GM12873 (cell line): ENCODE measurements around the gene CFAP20DC.

Experiments
- TF ChIP-seq, protein P1 (sequence below): IDR thresholded peaks from 2 replicates; pipeline ENCODE4 v1.5.1; 2012; ENCODE audit warnings: low read depth, mild to moderate bottlenecking, moderate library complexity, low read length, control low read depth; ENCODE audit not compliant: insufficient read depth; ENCODE audit errors: missing control alignments

The CFAP20DC gene

DNA sequence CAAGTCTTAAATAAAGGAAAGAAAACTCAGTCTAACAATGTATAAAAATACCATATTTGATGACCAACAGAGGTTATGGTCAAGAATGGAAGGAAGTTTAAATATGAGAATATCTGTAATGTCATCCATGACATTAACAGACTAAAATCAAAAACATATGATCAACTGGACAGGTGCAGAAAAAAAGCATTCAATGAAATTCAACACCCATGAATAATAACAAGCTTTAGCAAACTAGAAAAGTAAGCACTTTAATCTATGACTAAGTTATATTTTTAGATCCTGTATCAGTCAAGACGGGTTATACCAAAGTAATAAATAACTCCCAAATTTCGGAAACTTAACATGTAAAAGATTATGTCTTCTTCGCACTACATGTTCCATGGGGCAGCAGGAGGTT is 61.8 kb downstream of the CFAP20DC start:
- TF ChIP-seq, protein P1, sequence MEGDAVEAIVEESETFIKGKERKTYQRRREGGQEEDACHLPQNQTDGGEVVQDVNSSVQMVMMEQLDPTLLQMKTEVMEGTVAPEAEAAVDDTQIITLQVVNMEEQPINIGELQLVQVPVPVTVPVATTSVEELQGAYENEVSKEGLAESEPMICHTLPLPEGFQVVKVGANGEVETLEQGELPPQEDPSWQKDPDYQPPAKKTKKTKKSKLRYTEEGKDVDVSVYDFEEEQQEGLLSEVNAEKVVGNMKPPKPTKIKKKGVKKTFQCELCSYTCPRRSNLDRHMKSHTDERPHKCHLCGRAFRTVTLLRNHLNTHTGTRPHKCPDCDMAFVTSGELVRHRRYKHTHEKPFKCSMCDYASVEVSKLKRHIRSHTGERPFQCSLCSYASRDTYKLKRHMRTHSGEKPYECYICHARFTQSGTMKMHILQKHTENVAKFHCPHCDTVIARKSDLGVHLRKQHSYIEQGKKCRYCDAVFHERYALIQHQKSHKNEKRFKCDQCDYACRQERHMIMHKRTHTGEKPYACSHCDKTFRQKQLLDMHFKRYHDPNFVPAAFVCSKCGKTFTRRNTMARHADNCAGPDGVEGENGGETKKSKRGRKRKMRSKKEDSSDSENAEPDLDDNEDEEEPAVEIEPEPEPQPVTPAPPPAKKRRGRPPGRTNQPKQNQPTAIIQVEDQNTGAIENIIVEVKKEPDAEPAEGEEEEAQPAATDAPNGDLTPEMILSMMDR, result no peak

DNA sequence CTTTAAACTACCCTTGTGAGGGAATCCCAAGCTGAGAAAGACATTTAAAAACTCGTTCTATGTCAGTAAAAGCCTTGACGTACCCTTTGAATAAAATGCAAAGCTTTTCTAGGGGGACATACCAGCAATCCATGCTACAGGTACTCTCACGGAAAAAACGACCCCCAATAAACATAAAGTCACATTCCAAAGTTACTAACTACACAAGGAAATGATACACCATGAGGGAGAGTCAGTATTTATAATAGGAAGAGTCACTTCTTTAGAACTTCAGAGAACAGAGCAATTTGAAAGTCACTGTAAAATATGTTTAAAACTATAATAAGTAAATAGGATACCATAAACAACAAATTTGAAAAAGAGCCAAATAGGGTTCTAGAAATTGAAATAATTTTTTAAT is 63.2 kb downstream of the CFAP20DC start:
- TF ChIP-seq, protein P1, result no peak

DNA sequence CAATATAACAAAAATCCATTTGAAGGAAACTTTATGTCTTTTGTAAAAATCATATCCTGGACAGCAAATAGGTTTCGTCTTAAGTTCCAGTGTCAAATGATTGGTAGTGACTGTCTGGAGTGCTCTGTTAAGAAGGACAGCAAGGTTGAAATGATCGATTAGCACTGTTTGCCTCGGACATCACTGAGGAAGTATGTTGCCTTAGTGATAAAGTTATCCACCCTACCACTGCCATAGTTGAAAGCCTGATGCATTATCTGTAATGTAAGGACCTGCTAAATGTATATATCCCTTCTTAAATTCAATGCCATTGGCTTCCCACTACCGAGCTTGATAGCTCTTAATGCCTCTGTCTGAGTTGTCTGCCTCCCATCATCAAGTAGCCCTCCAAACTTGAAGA is 70.0 kb downstream of the CFAP20DC start:
- TF ChIP-seq, protein P1, result no peak

DNA sequence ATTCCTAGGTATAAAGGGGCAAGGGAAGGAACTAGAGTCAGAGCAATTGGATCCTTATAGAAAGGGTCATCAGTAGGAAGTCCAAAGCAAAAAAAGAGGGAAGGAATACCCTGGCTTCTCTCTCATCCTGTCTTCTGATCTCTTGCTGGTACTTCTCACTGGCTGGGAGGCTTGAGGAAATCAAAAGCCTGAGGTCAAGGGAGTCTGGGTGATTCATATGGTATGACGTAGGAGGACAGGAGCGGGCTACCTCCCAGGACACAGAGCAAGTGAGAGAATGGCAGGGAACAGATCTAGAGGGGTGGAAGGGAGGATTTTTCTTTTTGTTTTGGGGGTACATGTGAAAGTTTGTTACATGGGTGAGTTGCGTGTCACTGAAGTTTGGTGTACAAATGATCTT is 76.0 kb downstream of the CFAP20DC start:
- TF ChIP-seq, protein P1, result no peak

DNA sequence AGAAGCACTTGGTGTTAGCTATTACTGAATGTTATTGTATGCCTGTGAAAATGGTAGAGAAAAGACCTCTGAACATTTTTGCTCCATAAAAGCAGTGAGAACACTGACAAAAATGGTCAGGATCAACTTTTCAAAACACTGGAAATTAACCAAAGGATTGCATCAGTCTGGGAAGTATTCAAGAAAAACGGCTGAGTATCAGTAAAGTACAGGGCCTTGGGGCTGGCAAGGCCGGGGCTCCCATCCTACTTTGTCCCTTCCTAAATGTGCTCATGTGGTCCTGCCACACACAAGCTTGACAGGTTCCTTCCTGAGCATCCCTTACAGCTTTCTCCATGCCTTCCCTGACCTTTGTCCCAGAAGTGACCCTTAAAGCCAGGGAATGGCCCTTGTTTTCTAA is 84.0 kb downstream of the CFAP20DC start:
- TF ChIP-seq, protein P1, result no peak

DNA sequence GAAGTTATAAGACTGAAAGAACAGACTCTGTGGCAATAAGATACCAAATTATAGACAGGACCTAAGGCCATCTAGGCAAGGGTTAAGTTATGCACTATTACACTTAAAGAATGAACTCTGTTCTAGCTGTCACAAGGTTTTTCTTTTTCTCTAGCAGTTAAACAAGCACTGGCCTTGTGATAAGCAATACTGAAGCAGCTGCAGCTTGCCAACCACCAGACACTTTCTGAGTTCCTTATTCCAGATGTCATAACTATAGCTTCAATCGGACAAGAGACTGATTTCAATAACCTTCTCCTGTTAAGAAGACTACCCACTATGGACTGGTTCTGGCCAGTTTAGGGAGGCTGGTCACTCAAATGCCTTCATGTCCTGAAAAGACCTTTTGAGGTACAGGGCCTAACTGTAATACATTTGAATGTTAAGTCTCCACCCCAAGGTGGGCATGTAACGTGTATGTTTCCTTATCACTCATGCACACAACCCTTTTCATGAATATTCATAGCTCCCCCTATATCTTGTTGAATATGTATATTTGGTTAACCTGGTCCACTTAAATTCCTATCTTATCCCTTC is 85.8 kb downstream of the CFAP20DC start:
- TF ChIP-seq, protein P1, result no peak

DNA sequence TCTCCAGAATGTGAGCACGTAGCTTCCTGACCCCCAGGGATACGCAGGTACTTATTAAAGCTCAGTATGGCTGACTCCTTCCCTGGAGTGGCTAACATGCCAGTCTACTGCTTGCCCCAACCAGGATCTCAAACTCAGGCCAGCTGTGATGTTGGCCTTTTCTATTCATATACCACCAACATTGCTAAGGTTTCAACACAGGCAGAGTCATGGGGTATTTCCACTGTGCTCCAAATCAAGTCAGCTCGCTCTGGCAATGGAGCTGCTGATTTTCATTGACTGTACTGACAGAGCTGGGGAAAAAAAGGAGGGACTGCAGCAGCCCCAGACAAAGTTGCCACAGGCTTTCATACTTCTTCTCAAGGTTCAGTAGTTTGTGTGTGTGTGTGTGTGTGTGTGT is 87.0 kb downstream of the CFAP20DC start:
- TF ChIP-seq, protein P1, result no peak
